CD4-positive, alpha-beta T cell treated with Interferon gamma for 1 hour (primary cell): Measurements from ENCODE around the gene RHOBTB3.

ENCODE experiments used
- DNase-seq: peaks from one replicate; pipeline ENCODE4 v3.0.0-alpha.2; 2020

The RHOBTB3 gene

DNA sequence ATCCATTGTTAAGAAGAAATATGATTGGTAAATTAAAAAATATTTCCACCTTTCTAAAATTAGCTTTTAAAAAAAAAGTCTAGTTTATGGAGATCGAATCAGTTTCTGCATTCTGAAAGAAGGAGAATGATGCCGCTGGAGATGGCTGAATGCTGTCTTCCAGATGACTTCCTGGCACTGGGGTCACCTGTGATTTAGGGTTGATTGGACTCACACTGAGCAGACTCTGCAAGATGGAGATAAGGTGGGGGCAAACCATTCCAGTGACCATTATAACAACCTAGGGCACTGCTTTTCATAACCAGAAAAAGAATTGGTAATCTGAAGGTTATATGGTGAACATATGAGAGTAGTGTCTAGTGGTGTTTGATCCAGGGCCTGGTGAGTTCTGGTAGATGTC is 40.8 kb downstream of the RHOBTB3 start:
- DNase-seq: no peak

GRCh38 chr5:95773335-95774059 is 42.4 kb downstream of the RHOBTB3 start:
- DNase-seq: peak; percentile 11

DNA sequence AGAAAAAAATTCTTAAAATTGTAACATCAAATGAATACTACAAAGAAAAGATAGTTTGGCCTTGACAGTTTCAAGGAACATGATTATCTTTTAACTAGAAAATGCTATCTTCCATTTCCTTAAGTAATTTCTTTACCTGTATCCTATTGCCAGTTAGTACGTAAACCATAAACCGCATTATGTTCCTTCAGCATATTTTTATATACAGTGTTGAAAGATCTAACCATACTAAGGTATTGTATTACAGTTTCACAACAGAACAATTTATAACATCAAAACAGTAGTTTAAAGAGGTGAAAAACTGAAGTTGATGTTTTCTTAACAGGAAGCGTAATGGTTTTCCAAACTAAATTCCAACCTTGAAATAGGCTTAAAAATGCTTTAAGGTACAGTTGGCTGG is 46.3 kb downstream of the RHOBTB3 start:
- no peak for DNase-seq

- no peak for DNase-seq
Observed at GRCh38 chr5:95778713-95779436, 47.7 kb downstream of the RHOBTB3 start.

GRCh38 chr5:95779611-95780010 is 48.5 kb downstream of the RHOBTB3 start:
- DNase-seq: no peak

GRCh38 chr5:95780597-95780996 is 49.5 kb downstream of the RHOBTB3 start:
- no peak for DNase-seq

DNA sequence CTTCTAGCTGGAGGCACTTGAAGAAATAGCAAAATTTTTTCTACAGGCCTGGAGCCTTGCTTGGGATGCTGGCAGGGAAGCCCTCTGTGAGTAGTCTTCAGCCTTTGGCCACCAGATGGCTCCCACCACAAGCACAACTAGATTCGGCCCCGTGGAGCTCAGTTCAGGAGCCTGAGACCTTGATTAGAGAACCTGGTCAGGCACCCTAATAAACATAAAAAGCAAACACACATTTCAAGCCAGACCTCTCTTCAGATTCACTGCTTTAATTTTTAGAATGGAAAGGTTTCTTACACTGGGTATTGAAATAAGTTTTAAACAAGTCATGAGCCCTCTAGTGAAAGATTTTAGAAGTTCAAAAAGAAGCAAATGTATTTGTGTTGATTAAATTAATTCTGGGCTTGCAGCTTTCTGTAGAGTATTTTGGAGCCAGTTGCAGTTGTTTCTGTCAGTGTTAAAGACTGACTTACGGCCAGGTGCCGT is 50.0 kb downstream of the RHOBTB3 start:
- DNase-seq: peak; percentile 75

- DNase-seq: no peak
Observed at GRCh38 chr5:95782181-95782580, 51.0 kb downstream of the RHOBTB3 start.

- no peak for DNase-seq
Observed at GRCh38 chr5:95783661-95784060, 52.5 kb downstream of the RHOBTB3 start.

DNA sequence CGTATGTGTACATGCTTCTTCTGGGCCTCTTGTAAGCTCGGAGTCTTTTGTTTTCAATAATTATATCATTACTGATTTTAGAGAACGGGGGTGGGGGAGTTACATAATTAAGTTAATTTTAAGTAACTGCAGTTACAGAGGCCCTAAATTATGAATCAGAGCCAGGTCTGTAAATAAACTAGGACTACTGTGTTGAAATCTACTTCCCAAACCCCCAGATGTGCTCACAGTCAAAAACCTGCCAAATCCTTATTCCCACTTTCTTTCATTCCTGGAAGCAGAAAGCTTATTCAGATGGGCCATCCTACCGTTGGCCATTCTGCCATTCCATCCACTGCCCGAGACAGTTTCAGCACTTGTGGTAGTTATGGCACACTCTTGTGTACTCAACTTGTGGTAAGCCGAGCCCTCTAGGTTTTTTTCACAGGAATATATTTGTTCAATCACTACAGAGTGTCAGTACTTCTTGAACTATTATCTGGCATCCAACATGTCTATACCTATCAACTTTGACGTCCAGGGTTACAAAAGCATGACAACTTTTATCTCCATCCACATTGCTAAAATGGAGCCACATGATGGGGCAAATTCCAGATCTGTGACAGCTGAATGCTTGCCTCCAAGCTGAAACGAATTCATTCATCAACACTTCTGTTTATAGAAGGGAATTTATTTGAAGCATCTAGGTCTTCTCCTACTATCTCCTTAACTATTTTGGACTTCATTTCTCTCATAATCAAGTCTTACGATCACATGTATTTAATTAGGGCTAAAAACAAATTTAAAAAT is 53.6 kb downstream of the RHOBTB3 start:
- no peak for DNase-seq

DNA sequence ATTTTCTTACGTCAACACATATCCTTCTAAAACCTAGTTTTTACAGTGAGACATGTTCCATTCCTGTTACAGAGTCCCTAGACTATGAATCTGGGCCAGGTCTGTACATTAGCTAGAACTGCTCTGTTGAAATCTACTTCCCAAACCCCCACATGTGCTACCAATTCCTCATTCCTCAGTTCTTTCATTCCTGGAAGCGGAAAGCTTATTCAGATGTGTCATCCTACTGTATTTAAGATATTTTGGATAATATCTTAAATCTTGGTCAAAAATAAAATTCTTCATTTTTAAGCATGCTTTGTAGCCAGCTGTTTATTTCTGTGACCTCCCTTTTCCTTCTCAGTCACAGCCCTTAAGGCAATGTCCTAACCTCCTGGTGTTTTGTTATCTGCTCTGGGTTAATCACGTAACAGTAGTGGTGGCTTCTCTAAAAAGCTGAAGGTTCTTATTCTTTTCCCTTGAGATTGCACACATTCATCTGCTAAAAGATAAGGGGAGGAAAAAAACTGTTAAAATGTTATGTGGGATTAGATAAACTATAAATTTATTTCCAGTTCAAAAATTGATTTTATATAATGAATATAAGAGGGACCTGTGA is 55.8 kb downstream of the RHOBTB3 start:
- no peak for DNase-seq

GRCh38 chr5:95788493-95788892 is 57.4 kb downstream of the RHOBTB3 start:
- DNase-seq: no peak

- DNase-seq: no peak
Observed at GRCh38 chr5:95791751-95792150, 60.6 kb downstream of the RHOBTB3 start.

DNA sequence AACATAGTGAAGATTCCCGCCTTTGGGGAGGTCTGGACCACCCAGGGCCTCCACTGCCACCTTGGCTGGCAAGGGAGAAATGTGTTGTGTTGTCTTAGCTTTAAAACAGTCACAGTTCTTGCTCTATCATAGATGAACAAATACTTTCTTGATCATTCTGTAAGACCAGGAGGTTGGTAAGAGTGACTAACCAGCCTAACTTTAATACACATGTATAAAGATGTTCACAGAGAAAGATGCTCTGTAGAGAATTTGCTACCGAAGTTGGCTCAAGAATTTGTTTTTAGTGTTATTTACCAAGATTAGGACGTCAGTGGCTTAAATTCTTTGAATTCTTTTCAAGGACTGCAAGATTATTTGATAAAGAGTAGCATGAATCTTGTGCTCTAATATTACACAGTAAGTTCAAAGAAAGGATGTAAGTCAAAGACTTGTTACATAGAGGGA is 63.0 kb downstream of the RHOBTB3 start:
- DNase-seq: no peak

DNA sequence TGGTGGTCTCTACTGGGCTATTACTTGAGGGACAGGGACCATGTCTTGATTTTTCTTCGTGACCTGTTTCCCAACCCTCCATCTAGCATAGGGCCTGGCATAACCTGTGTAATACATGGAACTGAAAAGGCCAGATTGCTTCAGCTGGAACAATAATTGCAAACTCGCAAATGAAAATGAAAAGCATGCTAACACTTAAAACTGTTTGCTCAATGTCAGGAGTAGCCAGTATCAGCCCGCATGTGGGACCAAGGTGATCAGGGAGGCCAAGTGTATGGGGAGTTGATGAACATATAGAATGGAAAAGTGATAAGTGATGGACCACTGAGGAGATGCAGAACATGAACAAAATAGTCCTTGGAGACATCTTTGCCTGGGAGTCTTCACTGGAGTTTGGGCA is 66.2 kb downstream of the RHOBTB3 start:
- DNase-seq: no peak

DNA sequence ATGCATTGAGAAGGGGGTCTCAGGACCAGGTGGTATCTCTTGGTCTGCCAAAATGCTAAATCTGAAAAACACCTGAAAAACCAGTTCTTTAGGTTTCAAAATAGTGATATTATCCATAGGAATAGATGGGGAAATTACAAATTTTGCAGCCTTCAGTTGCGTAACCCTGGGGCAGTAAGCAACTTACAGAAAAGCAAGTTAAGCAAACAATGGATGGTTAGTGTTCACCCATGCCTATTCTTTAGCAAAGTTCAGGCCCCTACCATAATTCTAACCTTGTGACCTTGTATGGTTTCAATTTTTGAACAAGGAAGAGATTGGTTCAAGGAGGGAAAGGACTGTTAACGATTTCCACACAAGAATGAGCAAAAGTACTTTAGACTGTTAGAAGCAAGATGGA is 66.9 kb downstream of the RHOBTB3 start:
- DNase-seq: no peak

DNA sequence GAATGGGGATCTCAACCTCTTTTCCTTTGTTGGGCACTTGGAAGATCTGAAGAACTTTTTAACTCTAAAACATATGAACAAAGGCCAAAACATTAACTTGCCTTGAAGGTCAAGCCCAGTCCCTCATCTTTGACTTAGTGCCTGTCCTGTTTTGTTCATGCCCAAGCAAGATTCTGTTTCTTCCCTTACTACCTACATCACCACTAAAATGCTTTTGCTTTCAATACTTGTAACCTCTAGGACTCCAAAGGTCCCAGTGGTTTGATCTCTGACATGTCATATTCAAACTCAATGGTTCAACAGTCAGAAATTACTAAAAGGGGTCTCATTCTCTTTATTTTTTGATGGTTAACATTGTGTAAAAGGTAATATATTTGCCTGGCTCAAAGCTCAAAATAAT is 67.4 kb downstream of the RHOBTB3 start:
- DNase-seq: no peak

- DNase-seq: no peak
Observed at GRCh38 chr5:95799191-95799835, 68.2 kb downstream of the RHOBTB3 start.

DNA sequence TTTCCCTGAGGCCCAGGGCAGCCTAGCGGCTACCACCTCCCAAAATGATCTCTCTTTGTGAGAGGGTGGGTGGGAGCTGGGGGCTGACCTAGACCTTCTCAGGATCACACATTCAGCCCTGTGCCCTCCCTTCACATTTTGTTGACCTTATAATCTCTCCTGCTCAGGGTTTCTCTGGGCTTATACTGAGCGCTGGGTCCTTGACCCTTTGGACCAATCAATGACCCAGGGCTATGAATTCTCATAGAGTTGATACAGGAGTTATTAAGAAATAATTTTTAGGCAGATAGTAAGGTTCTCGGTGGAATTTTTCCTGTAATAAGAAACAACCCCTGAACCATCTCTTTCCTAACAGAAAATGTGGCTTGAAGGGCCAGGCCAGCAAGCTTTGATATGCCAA is 69.4 kb downstream of the RHOBTB3 start:
- DNase-seq: no peak

DNA sequence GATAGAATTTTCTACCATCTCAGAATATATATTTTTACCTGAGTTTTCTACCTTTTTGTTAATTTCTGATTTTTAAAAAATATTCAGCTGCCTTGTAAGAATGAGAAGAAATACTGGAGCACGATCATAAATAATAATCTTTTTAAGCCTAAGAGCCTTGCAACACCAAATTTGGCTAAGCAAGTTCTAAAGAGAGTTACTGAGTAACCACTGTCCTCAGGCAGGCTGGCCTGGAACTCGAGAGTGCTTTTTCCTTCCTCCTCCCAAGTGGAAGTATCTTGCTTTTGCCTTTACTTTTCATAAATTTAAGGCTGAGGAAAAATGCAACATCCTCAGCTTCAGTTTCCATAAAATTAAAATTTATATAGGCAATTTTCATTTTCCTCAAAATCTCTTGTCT is 70.4 kb downstream of the RHOBTB3 start:
- DNase-seq: no peak

- DNase-seq: no peak
Observed at GRCh38 chr5:95801961-95802360, 70.8 kb downstream of the RHOBTB3 start.

DNA sequence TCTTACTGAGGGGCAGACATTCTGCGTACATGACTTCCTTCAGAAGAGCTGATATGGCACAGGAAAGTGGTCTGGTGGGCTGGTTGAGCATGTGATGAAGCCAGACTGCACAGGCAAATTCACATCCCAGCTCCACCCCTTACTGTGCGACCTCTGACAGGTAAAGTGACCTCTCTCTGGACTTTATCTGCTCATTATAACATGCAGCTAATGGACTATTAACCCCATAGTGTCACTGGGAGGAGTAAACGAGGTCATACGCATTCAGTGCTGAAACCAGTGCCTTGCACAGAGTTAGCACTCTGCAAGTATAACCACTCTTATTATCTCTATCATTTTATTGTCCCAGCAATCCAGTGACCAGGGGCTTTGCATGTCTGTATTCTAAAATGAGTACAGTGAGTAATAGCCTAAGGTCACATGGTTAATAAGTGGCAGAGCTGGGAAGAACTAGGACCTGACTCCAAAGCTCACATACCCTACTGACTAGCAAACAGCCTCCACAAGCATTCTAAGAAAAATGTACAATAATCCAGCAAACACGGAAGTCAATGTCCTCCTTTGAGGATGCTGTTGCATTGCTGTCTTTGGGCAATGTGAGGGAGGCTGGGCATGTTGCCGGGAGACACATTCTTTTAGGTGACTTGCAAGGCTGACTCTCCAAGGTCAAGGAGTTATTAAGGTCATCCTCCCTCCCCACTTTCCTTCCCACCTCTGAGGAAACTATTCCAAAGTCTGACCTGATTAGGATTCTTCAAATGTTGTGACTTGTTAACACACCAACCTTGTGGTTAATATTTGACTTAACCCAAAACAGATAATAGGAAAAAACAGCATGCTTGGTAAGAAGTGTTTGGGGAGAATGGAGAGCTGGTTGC is 72.4 kb downstream of the RHOBTB3 start:
- no peak for DNase-seq
